ENCODE results near the gene ASZ1. TPM values are rescaled to one million over a fixed set of nuclear protein-coding genes. Genes with fewer than 3 reads are reported as not detected.

Gene ASZ1
- total and polyA plus RNA-seq, 2 of the 4 experiments (the other 2 are of a cell fraction): not detected

DNA sequence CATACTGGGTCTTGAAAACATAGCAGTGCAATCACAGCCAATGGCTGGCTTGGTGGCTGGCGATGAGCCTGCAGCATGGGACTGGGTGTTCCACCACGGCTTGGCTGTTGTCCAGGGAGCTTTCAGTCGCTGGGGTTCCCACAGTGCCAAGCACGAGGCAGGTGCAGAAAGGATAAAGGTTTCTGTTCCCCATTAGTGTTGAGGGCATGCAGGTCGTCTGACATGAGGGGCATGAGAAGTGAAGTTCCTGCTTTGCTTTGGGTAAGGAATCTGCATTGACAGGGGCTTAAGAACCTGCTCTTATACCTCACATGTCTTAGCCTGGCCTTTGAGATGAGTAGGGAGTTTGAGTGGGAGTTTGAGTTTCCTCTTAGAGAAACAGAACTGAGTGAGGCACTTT is 43.5 kb upstream of the ASZ1 start:
- Histone ChIP-seq H4K91ac (ENCODE audit: insufficient read depth, low read depth, low read length) (no peak overlapping the region), H3K56ac (ENCODE audit: extremely low read depth, insufficient read depth, low read length) (no peak overlapping the region), H3K9me3 (ENCODE audit: control insufficient read depth, insufficient read depth, low read length) (no peaks in the 10 kb centered on the region), H2BK5ac (ENCODE audit: low read depth, low read length, poor library complexity, severe bottlenecking) (no peak overlapping the region), H3K4ac (ENCODE audit: low read depth, low read length) (no peak overlapping the region), H3K9ac (ENCODE audit: low read depth, low read length) (no peak overlapping the region), H2AFZ (replicated peaks; ENCODE audit: low read length, poor library complexity) (no peak overlapping the region), H3K14ac (replicated peaks; ENCODE audit: low read depth, low read length) (no peak overlapping the region), H3K27ac (ENCODE audit: insufficient read depth, low read length) (no peak overlapping the region), H4K8ac (ENCODE audit: low read depth in 2 of 2, low read length in 2 of 2) (no peak overlapping the region), H4K5ac (ENCODE audit: low read depth, low read length) (no peak overlapping the region), H3K79me1 (ENCODE audit: low read depth in 1 of 2, low read length in 2 of 2) (no peaks in the 10 kb centered on the region), H3K23ac (ENCODE audit: low read depth, low read length) (no peak overlapping the region), H2BK120ac (ENCODE audit: low read depth, low read length) (no peak overlapping the region), H3K4me2 (ENCODE audit: low read depth, low read length) (no peak overlapping the region), H3K27me3 (ENCODE audit: control insufficient read depth, insufficient read depth, low read length) (no peaks in the 10 kb centered on the region), H3K18ac (ENCODE audit: low read depth, low read length) (no peak overlapping the region), H2BK15ac (ENCODE audit: low read depth, low read length) (no peak overlapping the region), H2AK9ac (replicated peaks; ENCODE audit: low read depth, low read length, poor library complexity) (no peak overlapping the region), H3K9me1 (ENCODE audit: insufficient read depth, low read length) (peaks cover 2% of the 10 kb centered on the region; the same call in 1 of the 2 replicates), H3K4me3 (ENCODE audit: insufficient read depth, low read depth, low read length) (no peak overlapping the region), H4K20me1 (ENCODE audit: insufficient read depth, low read length) (no peaks in the 10 kb centered on the region), H3K4me1 (ENCODE audit: control insufficient read depth, insufficient read depth, low read length) (no peaks in the 10 kb centered on the region), H2AK5ac (ENCODE audit: low read depth, low read length) (no peak overlapping the region), H3K36me3 (ENCODE audit: control insufficient read depth, insufficient read depth, low read length) (no peaks in the 10 kb centered on the region), H2BK20ac (ENCODE audit: low read depth, low read length) (no peak overlapping the region)
- ATAC-seq (ENCODE audit: low read depth): no peak
- ChIA-PET POLR2A (ENCODE audit: unreplicated experiment) (no interaction called here), CTCF (no interaction called here)
- WGBS, 2 experiments (ENCODE audit: extremely low coverage in 2 of 2, insufficient read length in 1 of 2): no CpG with 5 or more reads among the region's 5 CpGs
- in situ Hi-C loops (cut with MboI; ENCODE audit: low sequenced_read_pairs): no loop called here
- TF ChIP-seq SMC3 (IDR thresholded peaks at IDR 0.05; ENCODE audit: low read depth, low read length) (no peak), POLR2A (IDR thresholded peaks at IDR 0.05; ENCODE audit: low read depth, low read length) (no peak), NFE2L2 (IDR thresholded peaks at IDR 0.05; ENCODE audit: low read depth, low read length) (no peak), BHLHE40 (IDR thresholded peaks at IDR 0.05; ENCODE audit: low read depth, low read length) (no peak), RFX5 (IDR thresholded peaks at IDR 0.05; ENCODE audit: low read depth, low read length) (no peak), RAD21 (IDR thresholded peaks at IDR 0.05; ENCODE audit: low read length) (no peak), CHD1 (IDR thresholded peaks at IDR 0.05; ENCODE audit: low read depth, low read length) (no peak), FOS (IDR thresholded peaks at IDR 0.05; ENCODE audit: low read depth, low read length) (no peak), MXI1 (IDR thresholded peaks at IDR 0.05; ENCODE audit: borderline replicate concordance, low read depth, low read length) (no peak), RCOR1 (IDR thresholded peaks at IDR 0.05; ENCODE audit: insufficient replicate concordance, low read length) (no peak), MAFK (IDR thresholded peaks at IDR 0.05; ENCODE audit: low read depth, low read length) (no peak), MAZ (IDR thresholded peaks at IDR 0.05; ENCODE audit: borderline replicate concordance, low read depth, low read length) (no peak)
- TF ChIP-seq, protein P1, sequence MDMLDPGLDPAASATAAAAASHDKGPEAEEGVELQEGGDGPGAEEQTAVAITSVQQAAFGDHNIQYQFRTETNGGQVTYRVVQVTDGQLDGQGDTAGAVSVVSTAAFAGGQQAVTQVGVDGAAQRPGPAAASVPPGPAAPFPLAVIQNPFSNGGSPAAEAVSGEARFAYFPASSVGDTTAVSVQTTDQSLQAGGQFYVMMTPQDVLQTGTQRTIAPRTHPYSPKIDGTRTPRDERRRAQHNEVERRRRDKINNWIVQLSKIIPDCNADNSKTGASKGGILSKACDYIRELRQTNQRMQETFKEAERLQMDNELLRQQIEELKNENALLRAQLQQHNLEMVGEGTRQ (IDR thresholded peaks at IDR 0.05; ENCODE audit: low read depth, low read length): no peak
- TF ChIP-seq, protein P2, sequence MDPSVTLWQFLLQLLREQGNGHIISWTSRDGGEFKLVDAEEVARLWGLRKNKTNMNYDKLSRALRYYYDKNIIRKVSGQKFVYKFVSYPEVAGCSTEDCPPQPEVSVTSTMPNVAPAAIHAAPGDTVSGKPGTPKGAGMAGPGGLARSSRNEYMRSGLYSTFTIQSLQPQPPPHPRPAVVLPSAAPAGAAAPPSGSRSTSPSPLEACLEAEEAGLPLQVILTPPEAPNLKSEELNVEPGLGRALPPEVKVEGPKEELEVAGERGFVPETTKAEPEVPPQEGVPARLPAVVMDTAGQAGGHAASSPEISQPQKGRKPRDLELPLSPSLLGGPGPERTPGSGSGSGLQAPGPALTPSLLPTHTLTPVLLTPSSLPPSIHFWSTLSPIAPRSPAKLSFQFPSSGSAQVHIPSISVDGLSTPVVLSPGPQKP (IDR thresholded peaks at IDR 0.05; ENCODE audit: borderline replicate concordance, low read depth, low read length): no peak
- dilution Hi-C loops (cut with HindIII; ENCODE audit: low sequenced_read_pairs, unreplicated experiment): no loop called here
- no peak for DNase-seq
- no TSS peak for BruUV-seq (replicated peaks)
- intact Hi-C loops (cut with micrococcal nuclease): no loop called here
